Measurements from ENCODE around the gene E2F1.

The E2F1 gene

GRCh38 chr20:33630507-33630906 is 55.7 kb downstream of the E2F1 start:
- DNase-seq = no peak

- no peak for DNase-seq
These were observed 56.2 kb downstream of the E2F1 start for GRCh38 chr20:33629979-33630378.

- DNase-seq = no peak
These were observed 56.7 kb downstream of the E2F1 start for GRCh38 chr20:33629533-33629932.

GRCh38 chr20:33627577-33628216 is 58.5 kb downstream of the E2F1 start:
- no peak for DNase-seq

- DNase-seq = no peak
These were observed 60.0 kb downstream of the E2F1 start for GRCh38 chr20:33626190-33626589.

Data from GF-D8 (cell line).